Psoas muscle (tissue), 8 donors: ENCODE measurements around the gene PCDH9. TPM values are rescaled to one million over a fixed set of nuclear protein-coding genes. Genes with fewer than 3 reads are reported as not detected.

Experiments
- ATAC-seq, 4 donors: fragments of 200-7000 bp; cut with Tn5 transposase; one replicate each; pipeline ENCODE4 v1.9.1; 2020; ENCODE audit warnings: moderate library complexity in 3 of 4, mild to moderate bottlenecking in 2 of 4
- DNase-seq, 2 donors: peaks; one replicate each; pipeline ENCODE4 v3.0.0-alpha.2; 2020
- H3K27ac ChIP-seq: fragments of 200-600 bp; one replicate; pipeline ENCODE4 v1.8.0; 2022
- H3K27me3 ChIP-seq, 3 donors: fragments of 200-600 bp in 1 of 3; one replicate each; pipeline versions ENCODE4 v1.6.1 to v1.8.0; 2013 to 2022; ENCODE audit warnings: low read length in 2 of 3, mild to moderate bottlenecking in 2 of 3, moderate library complexity in 1 of 3; ENCODE audit not compliant: insufficient read depth in 3 of 3
- H3K36me3 ChIP-seq, 2 donors: fragments of 200-600 bp in 1 of 2; one replicate each; pipeline versions ENCODE4 v1.6.1 to v1.8.0; 2013 to 2022; ENCODE audit warnings: low read depth in 1 of 2, mild to moderate bottlenecking in 1 of 2, moderate library complexity in 1 of 2; ENCODE audit not compliant: insufficient read depth in 1 of 2
- H3K4me1 ChIP-seq: fragments of 200-600 bp; one replicate; pipeline ENCODE4 v1.8.0; 2022
- H3K4me3 ChIP-seq: fragments of 200-600 bp; one replicate; pipeline ENCODE4 v1.8.0; 2022; ENCODE audit warnings: mild to moderate bottlenecking
- H3K9me3 ChIP-seq: fragments of 200-600 bp; one replicate; pipeline ENCODE4 v1.8.0; 2022
- WGBS, 3 donors: extraction: QIAGEN DNeasy Blood & Tissue Kit; methylation state at CpG; one replicate each; pipeline versions ENCODE4 v1.1.6 to v1.1.7; 2013; 5-methylcytosine and 5-hydroxymethylcytosine counted together
- intact Hi-C, 2 donors: fragments of 100-400 bp; cut with DNase I; formaldehyde crosslinking; loops; one replicate each; pipeline versions ENCODE4 v1.11.0 to v1.14.2; 2022
- long read RNA-seq, 2 donors: library from polyadenylated mRNA; unstranded; transcript quantifications; one replicate each; pipeline ENCODE4 v2.0.0, GENCODE V29; 2021
- polyA plus RNA-seq, 3 donors: library from polyadenylated mRNA; stranded (reverse); fragments of 200-250 nt; gene quantifications; one replicate each; pipeline ENCODE4 v1.2.3, GENCODE V29; 2013
- total RNA-seq, 4 donors: library from RNA; stranded (reverse); fragmentation: NEBNext Ultra II Directional in 2 of 4; extraction: Animal tissue kit (Norgen Biotek cat#: 25700) in 2 of 4; gene quantifications; one replicate each; pipeline versions ENCODE4 v1.2.1 to v1.2.4, GENCODE V29; 2021 to 2023
- TF ChIP-seq, protein P1 (sequence below): fragments of 200-600 bp; IDR thresholded peaks from one replicate; pipeline ENCODE4 v1.8.0; 2022; ENCODE audit warnings: antibody characterized with exemption
- donor health status: healthy with polysubstance abuse.
- donor health status: DM: no; HTN: no; CAD: no; lungs with moderate emphysema.
- donor health status: Bipolar disorder and iron deficiency.
- donor health status: healthy.
- donor health status: DM: yes; HTN: yes; CAD: no.
- donor health status: DM: no; HTN: no; CAD: no.
- donor health status: DM: no; HTN: no; CAD: no.
- donor health status: DM: yes; HTN: yes; CAD: no.

The PCDH9 gene
- total RNA-seq (1 to 10 TPM; 2.0 to 4.9 (median 2.6) TPM), polyA plus RNA-seq (1 to 10 TPM in 1 of 3 donors, under 1 TPM in 2; 0.27 to 2.2 (median 0.37) TPM)
- long read RNA-seq, donor 1, full-length matches to known transcripts = 1 of 4 reads
- long read RNA-seq, donor 1, partial matches to known transcripts = 0 of 4 reads
- long read RNA-seq, donor 1, other reads (novel, unspliced or antisense) = 3 of 4 reads
- long read RNA-seq, donor 2, full-length matches to known transcripts = 1 of 5 reads
- long read RNA-seq, donor 2, partial matches to known transcripts = 0 of 5 reads
- long read RNA-seq, donor 2, other reads (novel, unspliced or antisense) = 4 of 5 reads

DNA sequence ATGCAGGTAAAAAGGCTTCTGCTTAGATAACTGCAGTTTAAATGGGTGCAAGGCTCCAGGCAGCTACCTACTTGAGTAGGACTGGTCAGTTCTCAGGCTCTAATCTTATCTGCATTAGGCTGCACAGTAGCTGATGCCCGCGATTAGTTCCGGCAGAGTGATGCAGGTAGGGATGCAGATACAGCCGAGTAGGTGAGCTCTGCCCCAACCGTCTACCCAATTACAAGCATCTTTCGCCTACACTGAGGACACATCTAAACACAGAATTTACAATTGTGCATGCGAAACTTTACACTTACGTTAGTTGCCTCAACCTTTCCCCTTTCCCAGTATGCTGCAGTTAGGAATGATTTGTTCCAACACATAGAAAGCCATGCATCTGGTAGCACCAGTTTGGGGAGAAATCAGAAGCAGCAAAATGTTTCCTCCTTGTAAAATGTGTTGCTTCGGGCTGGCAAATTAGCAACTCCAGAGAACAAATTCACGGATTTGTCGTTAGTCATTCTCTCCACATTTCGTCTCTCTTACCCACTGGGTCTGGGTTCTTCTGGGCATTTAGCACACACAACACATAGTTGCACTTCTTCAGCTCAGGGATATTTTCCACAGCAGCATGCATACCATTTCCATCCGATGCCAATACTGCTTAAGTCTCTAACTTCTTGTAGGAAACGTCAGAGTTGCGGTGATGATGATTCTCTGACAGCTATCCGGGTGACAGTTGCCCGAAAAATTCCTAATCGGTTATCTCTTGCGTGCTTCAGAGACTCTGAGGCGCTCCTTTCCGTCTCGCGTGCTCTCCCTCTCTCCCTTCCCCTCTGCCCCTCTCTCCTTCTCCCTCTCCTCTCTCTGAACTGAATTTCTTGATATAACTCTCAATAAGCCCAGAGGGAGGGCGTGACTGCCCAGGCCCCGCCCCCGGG is at the start of gene PCDH9:
PCDH9 (minus strand) TSS at position 856 of the 923 bp plus-strand sequence. CDS start 1,896 bp downstream, outside the sequence.
- 0 to 1% (median 1%) methylated on average over 25 to 26 of the region's 26 CpGs for WGBS, 3 donors

DNA sequence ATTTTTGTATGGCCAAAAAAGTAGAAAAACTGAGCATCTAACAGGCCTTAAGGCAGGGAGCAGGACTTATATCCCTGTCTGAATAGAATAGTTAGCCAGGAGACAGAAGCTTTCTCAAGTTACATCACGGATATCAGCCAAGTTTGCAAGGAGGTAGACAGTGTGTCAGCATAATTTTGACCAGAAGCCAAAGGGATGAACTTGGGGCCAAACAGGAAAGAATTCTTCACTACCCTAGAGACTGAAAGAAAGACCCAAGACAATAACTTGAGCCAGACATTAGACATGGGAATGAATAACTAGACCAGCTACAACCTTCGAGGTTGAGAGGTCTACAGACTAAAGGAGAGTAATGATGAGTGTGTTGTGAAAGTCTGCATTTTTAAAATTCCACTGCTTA is 48.1 kb upstream of the PCDH9 start:
- DNase-seq (no peak), ATAC-seq (no peak)
- H3K27me3 ChIP-seq = no peaks in the 10 kb centered on the region
- no peak overlapping the region for H3K27ac ChIP-seq
- no peaks in the 10 kb centered on the region for H3K36me3 ChIP-seq
- TF ChIP-seq, protein P1, sequence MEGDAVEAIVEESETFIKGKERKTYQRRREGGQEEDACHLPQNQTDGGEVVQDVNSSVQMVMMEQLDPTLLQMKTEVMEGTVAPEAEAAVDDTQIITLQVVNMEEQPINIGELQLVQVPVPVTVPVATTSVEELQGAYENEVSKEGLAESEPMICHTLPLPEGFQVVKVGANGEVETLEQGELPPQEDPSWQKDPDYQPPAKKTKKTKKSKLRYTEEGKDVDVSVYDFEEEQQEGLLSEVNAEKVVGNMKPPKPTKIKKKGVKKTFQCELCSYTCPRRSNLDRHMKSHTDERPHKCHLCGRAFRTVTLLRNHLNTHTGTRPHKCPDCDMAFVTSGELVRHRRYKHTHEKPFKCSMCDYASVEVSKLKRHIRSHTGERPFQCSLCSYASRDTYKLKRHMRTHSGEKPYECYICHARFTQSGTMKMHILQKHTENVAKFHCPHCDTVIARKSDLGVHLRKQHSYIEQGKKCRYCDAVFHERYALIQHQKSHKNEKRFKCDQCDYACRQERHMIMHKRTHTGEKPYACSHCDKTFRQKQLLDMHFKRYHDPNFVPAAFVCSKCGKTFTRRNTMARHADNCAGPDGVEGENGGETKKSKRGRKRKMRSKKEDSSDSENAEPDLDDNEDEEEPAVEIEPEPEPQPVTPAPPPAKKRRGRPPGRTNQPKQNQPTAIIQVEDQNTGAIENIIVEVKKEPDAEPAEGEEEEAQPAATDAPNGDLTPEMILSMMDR = no peak
- H3K9me3 ChIP-seq = no peaks in the 10 kb centered on the region
- H3K4me3 ChIP-seq = no peak overlapping the region
- no peaks in the 10 kb centered on the region for H3K4me1 ChIP-seq
- intact Hi-C loops = no loop called here
- 20 to 32% (median 21%) methylated on average over 2 of the region's 2 CpGs for WGBS, 3 donors

More for the DNA sequence above, at the start of gene PCDH9:
- intact Hi-C loops = no loop called here
- H3K27ac ChIP-seq = peak within 1 kb of the TSS; percentile 84
- DNase-seq (no peak), ATAC-seq (no peak)
- H3K4me3 ChIP-seq = peak within 1 kb of the TSS; percentile 84
- no peaks in the 10 kb centered on the region for H3K27me3 ChIP-seq
- no peaks in the 10 kb centered on the region for H3K9me3 ChIP-seq
- TF ChIP-seq, protein P1 = no peak
- peaks cover 4% of the 10 kb centered on the region for H3K4me1 ChIP-seq
- H3K36me3 ChIP-seq = no peaks in the 10 kb centered on the region

DNA sequence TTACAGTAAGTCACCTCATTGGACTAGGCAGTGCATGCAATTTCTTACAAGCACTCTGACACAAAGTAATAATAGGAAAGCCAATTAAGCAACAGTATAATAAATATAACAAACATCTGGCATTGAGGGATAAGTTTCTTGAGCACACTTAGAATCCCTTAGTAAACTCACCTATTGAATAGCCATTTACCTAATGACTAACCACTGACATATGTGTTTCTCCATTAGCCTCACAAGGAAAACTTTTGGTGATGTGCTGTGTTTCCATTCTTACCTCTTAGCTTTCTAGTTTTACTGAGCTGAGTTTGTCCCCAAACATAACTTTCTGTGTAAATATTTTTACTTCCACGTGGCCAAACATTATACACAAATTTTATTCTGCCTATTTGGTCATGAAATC is 47.4 kb upstream of the PCDH9 start:
- H3K27ac ChIP-seq = no peak overlapping the region
- H3K36me3 ChIP-seq = no peaks in the 10 kb centered on the region
- DNase-seq = no peak
- no peak for ATAC-seq
- H3K4me3 ChIP-seq = no peak overlapping the region
- H3K9me3 ChIP-seq = no peaks in the 10 kb centered on the region
- H3K27me3 ChIP-seq = no peaks in the 10 kb centered on the region
- 63 to 78% (median 71%) methylated on average over 1 of the region's 1 CpG for WGBS, 3 donors
- intact Hi-C loops = no loop called here
- TF ChIP-seq, protein P1 = no peak
- H3K4me1 ChIP-seq = no peaks in the 10 kb centered on the region

DNA sequence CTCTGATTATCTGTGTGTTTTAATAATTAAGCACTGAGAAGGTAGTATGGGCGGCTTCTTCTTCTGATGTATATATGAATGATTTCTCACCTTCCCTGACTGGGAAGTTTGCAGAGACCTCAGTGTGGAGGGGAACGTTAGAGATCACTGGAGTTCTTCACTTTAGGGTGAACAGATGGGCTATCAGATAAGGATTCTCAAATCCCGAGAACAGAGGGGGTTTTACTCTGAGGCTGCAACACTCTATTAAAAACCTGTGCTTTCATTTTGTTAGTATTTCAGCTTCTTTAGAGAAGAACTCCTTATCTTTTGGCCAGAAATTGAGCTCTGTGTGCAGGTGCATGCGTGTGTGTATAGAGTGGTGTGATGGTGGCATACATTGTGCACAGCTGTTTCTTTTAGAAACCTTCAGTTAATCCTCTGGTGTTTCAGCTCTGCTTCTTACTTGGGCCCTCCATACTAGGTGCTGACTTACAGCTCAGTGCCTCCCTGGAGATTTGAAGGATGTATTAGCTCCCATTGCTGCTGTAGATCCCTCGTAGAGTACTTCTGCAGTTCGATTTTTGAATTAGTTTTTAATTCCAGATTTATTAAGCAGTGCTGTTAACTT is 45.3 kb upstream of the PCDH9 start:
- TF ChIP-seq, protein P1 = no peak
- 59 to 68% (median 67%) methylated on average over 6 of the region's 6 CpGs for WGBS, 3 donors
- ATAC-seq (no peak), DNase-seq (no peak)
- H3K9me3 ChIP-seq = no peaks in the 10 kb centered on the region
- H3K36me3 ChIP-seq = no peaks in the 10 kb centered on the region
- H3K27ac ChIP-seq = no peak overlapping the region
- intact Hi-C loops = no loop called here
- H3K4me3 ChIP-seq = no peak overlapping the region
- no peaks in the 10 kb centered on the region for H3K27me3 ChIP-seq
- H3K4me1 ChIP-seq = no peaks in the 10 kb centered on the region
